Activated CD8-positive, alpha-beta memory T cell treated with anti-CD3 and anti-CD28 coated beads for 1 hour (primary cell): Measurements from ENCODE around the gene PCLO.
"Not testable (repeated sequence)": the region's sequence is repeated elsewhere in the genome, so short reads cannot be mapped to it uniquely, and the experiment has no call there.

ENCODE experiments used
- DNase-seq, 2 donors: peaks; one replicate each; pipeline ENCODE4 v3.0.0-alpha.2; 2020; ENCODE audit warnings: low read depth in 1 of 2; ENCODE audit errors: extremely low read depth in 1 of 2

The PCLO gene

GRCh38 chr7:82972135-82972534 lies 190.5 kb downstream of the PCLO start:
- no peak for DNase-seq

DNA sequence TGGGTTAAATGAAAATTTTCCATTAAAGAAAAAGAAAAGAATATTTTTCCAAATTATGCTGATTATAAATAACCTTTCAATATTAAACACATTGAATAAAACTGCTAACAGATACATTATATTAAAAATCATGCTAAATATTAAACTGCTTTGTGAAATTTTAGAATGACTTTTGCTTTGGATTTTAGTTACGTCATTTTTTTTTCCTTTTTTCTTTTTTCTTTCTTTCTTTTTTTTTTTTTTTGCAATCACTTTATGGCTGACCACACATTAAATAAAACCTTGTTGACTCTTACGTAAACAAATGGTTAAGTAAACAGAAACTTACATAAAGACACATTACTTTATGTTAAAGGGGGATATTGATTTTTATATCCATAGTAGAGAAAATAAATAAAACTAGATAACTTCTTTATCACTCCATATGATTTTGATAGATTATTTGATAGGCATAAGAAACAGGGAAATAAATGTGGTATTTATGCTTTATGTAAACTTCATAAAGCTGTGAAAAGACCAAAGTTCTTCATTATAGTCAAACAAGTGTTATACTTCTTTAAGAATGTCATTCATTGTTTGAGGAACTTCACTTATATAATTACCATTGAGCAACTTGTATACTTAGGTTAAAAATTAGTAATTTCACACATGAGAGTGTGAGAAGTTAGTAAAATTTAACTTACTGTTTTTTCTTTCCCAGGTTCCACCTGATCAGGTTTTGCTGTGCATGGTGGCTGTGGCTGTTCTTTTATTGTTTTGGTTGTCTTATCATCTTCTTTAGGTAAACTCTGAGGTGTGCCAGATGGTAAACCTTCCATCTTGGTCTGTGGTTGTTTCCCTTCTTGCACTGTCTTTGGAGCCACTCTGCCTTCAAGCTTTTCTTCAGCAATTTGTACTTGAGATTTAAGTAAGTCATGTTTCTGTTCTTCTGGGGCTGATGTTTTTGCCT lies 197.3 kb downstream of the PCLO start:
- DNase-seq: no peak

DNA sequence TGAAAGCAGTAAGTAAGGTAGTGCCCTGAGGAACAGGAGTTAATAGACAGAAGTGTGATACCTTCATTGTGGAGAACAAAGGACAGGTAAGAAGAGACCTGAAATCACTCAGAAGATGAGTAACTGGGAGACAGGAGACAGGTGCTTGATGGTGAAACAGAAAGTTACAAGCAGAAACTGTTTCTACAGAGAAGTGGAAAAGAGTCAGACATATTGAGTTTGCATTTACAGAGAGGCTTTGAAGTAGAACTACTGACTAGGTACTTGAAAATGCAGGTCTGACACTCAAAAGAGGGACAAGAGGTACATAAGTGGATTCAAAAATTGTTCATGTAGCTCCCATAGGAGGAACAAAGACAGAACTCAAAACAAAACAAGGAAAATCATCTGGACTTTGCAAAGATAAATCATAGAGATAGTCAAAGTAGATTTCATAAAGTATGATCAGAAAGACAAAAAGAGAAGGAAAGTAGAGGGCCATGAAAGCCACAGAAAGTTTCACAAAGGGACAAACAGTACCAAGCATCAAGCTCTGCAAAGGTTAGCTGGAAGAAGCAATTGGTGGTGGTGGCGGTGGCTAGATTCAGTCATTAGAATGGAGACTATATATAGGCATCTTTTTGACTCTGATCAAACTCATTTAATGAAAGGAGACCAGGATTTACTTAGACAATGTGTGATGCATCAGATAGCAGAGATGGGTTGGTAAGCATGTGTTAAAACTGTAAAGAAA lies 198.4 kb downstream of the PCLO start:
- no peak for DNase-seq

DNA sequence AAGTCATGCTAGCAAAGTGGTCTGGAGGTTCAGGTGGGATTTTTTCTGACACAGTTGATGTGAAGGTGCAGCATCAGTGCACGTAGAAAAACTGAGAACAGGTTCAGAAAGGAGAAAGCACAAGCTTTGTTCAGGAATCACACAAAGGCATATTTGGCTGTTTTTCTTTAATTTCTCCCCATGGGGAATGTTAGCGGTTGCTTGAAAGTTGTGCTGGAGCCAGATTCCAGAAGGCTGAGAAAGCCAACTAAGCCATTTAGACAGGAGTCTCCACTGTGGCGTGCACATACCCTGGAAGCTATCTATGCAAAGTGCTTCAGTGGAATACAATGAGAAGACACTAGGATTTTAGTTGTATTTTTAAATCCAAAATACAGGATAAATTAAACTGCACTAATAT lies 201.4 kb downstream of the PCLO start:
- no peak for DNase-seq

DNA sequence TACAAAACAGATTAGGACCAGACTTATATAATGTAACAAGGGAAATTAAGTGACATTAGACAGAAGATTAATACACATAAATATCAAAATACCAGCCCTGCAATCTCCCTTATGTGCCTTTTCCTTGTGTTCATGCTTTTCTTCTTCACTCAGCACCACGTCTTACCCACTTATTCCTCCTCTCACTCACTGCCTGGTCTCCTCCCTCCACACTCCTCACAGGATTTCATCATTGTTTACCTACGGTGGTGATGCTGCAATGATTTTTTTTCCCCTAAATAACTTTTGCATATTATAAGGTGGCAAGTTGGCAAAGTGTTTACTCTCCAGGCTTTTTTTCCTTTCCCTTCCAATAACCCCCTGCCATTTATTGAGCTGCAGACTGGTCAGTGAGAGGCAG lies 203.2 kb downstream of the PCLO start:
- no peak for DNase-seq

- no peak for DNase-seq
Observed at GRCh38 chr7:82957521-82957920, 205.2 kb downstream of the PCLO start.

GRCh38 chr7:82953324-82954027 lies 209.2 kb downstream of the PCLO start:
- no peak for DNase-seq

DNA sequence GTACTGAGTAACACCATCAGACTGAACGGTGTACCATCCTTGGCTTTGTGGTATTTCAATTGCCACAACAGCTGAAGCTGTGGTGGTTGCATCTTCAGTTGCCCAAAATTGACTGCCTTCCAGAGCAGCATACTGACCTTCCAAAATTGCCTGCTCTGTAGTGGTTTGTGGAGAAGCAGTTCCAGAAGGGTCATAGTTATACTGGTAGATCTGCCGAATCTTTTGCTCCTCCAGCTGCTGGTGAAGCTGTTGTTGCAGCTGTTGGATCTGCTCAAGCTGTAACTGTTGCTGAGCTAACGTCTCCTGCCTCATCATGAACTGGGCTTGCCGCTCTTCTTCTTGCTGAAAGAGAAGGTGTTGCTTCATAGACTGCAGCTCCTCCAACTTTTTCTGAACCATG lies 212.2 kb downstream of the PCLO start:
- no peak for DNase-seq

DNA sequence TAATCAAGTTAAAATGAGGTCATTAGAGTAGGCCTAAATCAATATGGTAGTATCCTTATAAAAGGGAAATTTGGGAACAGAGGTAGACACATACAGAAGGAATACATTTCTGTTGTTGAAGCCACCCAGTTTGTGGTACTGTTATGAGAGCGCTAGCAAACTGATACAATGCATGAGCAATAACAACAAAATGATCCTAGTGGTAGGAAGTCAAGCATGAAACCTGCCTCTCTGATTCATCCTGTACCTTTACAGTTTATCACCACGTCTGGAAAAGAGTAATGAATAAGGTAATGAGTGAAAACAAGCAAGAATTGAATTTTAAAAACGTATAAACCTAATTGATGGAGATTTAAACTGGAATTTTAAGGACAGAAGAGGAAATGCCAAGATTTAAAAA lies 217.2 kb downstream of the PCLO start:
- no peak for DNase-seq

DNA sequence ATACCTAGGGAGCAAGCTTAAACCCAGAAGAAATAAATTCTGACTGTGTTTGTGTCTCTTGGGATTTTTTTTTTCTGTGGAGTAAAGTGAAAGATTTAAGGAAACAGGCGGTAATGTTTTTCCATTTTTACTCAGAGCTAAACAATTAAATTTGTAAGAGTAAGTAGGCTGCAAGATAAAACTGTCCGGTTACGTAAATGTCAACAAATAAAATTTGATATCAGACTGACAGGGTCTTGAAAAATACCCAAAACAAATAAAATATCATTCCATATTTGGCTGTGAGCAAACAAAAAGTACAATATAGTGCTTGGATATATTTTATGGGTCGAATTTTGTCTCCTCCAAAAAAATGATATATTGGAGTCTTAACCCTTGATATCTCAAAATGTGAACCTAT lies 217.6 kb downstream of the PCLO start:
- no peak for DNase-seq

DNA sequence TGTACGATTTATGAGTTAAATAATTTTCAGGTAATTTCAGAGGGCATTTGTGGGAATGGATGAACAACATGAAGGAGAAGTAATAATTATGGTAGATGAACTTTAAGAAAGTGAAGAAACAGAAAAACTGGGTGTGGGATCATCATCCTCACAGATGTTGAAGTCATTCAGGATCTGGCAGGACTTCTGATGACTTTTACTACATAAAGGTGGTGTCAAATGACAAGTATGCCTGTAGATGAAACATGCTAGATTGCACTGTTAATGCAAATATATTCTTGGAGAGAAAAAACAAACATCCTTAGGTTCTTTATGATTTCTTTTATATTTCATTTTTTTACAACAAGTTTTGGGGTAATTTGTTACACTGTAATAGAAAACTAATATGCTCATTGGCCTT lies 230.2 kb downstream of the PCLO start:
- DNase-seq: no peak

DNA sequence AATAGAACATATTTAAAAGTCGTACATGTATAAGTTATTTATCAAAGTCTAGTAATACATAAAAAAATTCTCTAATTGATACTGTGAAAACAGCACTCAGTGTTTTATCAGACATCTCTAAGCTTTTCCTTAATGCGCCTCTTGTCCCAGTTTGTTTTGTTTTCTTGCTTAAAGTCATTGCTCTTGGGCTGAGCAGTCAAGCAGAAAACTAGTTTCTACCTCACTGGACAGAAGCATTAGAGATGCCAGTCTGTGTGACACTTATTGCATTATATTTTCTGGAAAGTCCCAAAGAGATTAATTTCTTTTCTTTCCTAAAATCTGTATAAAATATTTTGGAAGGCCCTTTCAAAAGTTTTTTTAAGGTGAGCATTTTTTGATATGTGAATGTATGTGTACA lies 236.2 kb downstream of the PCLO start:
- DNase-seq: no peak

DNA sequence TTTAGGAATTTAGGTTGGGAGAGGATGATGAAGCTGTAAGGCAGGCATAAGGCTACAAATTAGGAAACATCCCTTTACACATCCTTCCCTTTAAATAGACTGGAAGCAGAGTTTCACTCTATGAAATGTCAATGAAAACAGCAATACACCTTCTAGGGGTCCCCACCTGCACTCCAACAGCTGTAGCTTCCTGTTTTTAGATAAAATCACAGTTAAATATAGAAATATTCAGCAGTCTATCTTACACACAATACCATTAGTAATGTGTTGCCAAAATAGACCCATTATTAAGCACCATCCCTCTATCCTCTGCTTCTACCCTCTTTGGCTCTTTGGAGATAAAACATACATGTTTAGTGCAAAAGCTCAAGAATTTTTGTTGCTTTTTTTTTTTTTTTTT lies 237.4 kb downstream of the PCLO start:
- DNase-seq: no peak

- DNase-seq: no peak
Observed at GRCh38 chr7:82906502-82906901, 256.2 kb downstream of the PCLO start.

GRCh38 chr7:82904871-82905270 lies 257.8 kb downstream of the PCLO start:
- DNase-seq: no peak

DNA sequence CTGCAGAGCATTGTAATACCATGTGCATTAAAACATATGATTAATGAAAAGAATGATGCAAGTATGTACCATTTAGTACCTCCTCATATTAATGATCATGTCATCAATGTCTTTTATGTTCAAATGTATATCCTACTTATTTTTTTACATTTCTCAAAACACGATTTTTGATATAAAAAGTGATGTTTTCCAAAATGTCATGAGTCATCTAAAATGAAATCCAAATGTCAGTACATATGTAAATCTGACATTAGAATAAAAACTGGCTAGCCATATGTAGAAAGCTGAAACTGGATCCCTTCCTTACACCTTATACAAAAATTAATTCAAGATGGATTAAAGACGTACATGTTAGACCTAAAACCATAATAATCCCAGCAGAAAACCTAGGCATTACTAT lies 261.6 kb downstream of the PCLO start:
- DNase-seq: not testable (repeated sequence)

- no peak for DNase-seq
Observed at GRCh38 chr7:82897500-82897899, 265.2 kb downstream of the PCLO start.

GRCh38 chr7:82894341-82894740 lies 268.3 kb downstream of the PCLO start:
- DNase-seq: not testable (repeated sequence)

DNA sequence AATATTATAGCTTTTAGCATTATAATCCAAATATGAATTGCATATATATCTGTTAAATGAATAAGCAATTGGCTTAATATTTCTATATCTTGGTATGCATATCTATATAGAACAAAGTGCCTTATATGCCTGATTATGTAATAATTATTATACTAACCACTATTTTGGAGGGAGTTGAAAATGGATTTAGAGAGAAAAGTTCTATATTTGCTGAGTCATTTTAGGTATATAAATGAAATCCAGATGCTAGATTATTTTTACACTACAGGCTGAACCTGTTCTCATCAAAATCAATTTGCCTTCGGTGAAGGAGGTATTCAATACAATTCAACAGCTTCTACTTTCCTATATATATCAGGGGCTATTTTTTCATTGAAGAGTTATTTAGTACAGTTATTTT lies 276.4 kb downstream of the PCLO start:
- DNase-seq: no peak

DNA sequence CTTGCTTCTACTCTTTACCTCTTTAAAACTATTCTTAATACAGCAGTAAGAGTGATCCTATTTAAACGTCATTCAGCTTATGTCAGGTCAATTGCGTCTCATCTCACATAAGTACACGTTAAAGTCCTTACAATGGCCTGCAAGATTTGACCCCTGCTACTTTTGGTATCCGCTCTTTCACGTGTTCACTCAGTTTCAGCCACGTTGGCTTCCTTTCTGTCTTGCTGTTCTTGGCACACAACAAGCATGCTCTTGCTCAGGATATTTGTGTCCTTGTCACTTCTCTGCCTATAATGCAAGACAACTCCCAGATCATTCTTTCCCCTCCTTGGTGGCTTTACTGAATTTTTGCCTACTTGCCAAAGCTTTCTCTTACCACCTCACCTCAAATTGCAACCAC lies 296.8 kb downstream of the PCLO start:
- DNase-seq: no peak

GRCh38 chr7:82859106-82859850 lies 303.4 kb downstream of the PCLO start:
- no peak for DNase-seq
